Choroid plexus epithelial cell (primary cell): ENCODE measurements around the gene TMA7B.

Source experiments
- DNase-seq: peaks from one replicate; pipeline ENCODE4 v3.0.0-alpha.2; 2010; ENCODE audit warnings: low read depth
- H3K4me3 ChIP-seq: 2 replicates; pipeline ENCODE4 v1.5.1; 2011; ENCODE audit warnings: low read depth, mild to moderate bottlenecking, control low read depth, low read length, moderate library complexity
- TF ChIP-seq, protein P1 (sequence below): conservative IDR thresholded peaks from 2 replicates; pipeline ENCODE4 v1.5.1; 2011; ENCODE audit warnings: low read depth, mild to moderate bottlenecking, control low read depth, inconsistent platforms, low read length, moderate library complexity

Gene TMA7B

DNA sequence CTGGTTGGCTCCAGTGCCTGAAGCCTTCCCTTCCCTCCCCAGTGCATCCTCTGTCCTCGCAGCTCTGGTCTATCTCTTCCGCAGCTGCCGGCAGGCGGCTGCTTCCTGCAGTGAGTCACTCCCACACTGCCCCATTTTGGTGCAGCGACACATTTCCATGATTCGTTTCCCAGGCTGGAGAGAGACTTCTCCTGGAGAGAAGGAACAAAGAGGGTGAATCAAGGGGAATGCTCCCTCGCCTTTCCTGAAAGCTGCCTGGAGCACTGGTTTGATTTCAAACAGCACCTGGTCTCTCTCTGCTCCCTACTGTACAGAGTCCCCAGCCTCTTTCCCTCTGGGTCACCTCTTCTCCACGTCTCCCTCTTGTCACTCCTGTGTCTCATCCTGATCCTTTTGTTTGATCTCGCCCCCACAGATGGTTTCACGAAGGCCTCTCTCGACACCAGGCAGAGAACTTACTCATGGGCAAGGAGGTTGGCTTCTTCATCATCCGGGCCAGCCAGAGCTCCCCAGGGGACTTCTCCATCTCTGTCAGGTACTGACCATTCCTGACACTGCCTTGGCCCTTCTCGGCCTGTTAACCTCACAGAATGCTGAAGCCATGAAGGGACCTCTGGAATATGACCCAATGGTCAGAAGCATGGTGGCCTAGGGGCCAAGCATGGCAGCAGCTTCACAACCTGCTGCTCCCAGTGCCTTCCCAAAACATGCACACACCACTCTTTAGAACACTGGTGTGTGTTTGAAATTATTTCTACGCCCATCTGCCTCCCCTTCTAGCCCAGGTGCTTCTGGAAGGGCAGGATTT lies at the start of gene TMA7B:
TSS of gene TMA7B (plus strand) at position 758 of the 808 bp plus-strand sequence. CDS start 3,978 bp downstream, outside the sequence.
- H3K4me3 ChIP-seq = no peak within 1 kb of the TSS
- TF ChIP-seq, protein P1, sequence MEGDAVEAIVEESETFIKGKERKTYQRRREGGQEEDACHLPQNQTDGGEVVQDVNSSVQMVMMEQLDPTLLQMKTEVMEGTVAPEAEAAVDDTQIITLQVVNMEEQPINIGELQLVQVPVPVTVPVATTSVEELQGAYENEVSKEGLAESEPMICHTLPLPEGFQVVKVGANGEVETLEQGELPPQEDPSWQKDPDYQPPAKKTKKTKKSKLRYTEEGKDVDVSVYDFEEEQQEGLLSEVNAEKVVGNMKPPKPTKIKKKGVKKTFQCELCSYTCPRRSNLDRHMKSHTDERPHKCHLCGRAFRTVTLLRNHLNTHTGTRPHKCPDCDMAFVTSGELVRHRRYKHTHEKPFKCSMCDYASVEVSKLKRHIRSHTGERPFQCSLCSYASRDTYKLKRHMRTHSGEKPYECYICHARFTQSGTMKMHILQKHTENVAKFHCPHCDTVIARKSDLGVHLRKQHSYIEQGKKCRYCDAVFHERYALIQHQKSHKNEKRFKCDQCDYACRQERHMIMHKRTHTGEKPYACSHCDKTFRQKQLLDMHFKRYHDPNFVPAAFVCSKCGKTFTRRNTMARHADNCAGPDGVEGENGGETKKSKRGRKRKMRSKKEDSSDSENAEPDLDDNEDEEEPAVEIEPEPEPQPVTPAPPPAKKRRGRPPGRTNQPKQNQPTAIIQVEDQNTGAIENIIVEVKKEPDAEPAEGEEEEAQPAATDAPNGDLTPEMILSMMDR = peak; percentile 64
- peak; percentile 62 for DNase-seq

DNA sequence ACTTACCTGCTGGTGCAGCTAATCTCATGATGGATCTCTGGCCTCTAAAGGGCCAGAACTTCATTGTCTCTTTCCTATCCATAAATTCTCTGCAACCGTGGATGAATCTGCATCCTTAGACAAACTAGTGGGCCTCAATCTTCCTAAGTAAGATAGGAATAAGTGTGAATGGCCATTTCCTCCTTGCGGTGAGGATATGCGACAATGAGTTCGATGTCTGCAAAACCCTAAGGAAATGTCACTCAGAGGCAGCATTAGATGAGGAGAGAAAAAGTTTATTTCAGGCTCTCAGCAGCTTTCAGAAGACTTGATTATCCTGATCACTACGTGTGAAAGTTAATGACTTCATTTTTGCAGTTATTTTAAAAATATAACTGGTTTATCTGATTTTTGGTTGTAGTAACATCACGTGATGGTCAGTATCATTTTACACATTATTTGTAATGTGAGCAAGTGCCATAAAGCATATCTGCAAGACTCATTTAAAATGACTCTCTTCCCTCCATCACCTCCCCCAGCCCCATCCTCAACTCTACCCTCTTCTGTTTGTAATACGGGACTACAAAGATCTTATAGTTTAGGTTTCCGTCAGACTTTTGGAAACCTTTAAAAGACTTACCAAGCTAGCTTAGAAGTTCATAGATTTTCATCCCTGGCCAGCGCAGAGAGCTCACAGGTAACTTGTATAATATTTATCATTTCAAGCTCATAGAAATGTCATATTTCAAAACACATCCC lies 49.2 kb upstream of the TMA7B start:
- DNase-seq = no peak
- H3K4me3 ChIP-seq = no peak overlapping the region
- TF ChIP-seq, protein P1 = no peak

DNA sequence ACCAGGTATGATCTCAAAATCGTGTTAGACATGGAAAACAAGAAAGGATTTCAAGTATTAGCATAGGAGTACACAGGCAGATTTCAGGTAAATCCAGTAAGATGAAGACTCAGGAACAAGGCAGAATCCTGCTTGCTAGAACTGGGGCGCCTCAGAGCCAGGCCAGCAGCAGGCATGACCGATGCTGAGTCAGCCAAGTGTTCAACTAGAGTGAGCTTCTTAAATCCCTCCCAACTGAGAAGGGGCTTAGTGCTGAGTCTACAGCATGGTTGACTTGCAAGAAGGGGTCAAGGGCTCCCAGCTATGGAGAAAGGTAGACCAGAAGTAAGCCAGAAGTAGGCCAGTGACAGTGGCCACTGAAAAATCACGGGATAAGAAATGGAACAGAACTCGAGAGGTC lies 46.9 kb upstream of the TMA7B start:
- no peak for DNase-seq
- H3K4me3 ChIP-seq = no peak overlapping the region
- TF ChIP-seq, protein P1 = no peak

DNA sequence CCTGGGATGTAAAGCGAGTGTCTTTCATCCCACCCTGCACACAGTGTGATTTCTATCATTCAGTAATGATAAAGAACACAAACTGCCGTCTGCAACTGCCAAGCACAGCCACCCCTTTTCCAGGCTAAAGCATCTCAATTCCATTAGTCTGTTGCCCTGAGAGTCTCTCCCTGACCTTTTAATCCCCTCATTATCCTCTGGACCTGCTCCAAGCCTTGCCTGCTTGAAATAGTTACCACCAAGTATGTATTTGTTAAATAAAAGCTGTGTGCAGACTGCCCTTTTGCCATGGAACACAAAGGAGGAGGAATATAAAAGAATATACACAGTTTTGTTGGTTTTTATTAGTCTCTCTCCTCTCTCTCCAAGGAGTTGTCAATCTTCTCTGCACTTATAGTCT lies 46.3 kb upstream of the TMA7B start:
- TF ChIP-seq, protein P1 = no peak
- no peak for DNase-seq
- H3K4me3 ChIP-seq = no peak overlapping the region

DNA sequence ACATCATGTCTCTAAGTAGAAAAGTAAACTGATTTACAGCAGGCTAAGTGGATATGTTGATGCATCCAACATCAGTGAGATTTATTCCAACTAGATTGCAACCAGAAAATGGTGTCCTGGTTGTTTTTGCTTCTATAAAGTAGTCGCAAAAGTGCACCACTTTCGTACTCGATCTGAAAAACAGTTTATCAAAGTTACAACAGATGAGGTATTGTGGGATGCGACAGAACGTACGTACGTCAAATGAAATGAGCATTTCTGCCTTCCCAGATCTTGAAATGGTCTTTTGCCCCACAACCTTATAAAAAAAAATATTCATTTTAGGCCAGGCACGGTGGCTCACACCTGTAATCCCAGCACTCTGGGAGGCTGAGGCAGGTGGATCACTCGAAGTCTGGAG lies 45.6 kb upstream of the TMA7B start:
- no peak for DNase-seq
- TF ChIP-seq, protein P1 = no peak
- no peak overlapping the region for H3K4me3 ChIP-seq

DNA sequence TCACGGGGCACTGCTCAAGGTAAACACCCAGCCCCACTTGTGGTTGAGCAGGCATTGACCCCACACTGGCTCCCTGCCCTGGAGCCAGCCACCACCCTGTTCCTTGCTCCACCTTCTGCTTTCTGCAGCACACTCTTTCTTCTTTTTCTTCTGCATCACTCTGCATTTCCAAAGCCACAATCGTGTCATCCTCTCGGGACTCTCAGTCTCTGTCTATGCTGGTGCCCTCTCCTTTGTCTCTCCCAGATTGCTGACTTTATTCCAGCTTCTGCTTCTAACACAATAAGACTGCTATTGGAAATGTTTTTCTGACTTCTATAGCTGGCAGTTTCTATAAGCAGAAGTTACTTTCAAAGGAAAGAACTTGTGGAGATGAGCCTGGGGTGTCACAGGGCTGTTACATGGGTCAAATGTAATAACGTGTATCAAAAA lies 44.9 kb upstream of the TMA7B start:
- no peak overlapping the region for H3K4me3 ChIP-seq
- TF ChIP-seq, protein P1 = no peak
- DNase-seq = no peak
